IMR-90 (cell line): Measurements from ENCODE around the gene PIK3CG. TPM values are rescaled to one million over a fixed set of nuclear protein-coding genes. Genes with fewer than 3 reads are reported as not detected.

ENCODE experiments used
- ATAC-seq: fragments of 200-7000 bp; cut with Tn5 transposase; 2 replicates; pipeline ENCODE4 v1.9.1; 2020; ENCODE audit warnings: low read depth, mild to moderate bottlenecking, moderate library complexity
- BruUV-seq: library from RNA; stranded (reverse); fragments of 400-500 nt; replicated peaks from 2 replicates; lab custom pipeline; 2021; lab: Mats Ljungman, UMichigan
- CTCF ChIA-PET: fragments of 300-600 bp; formaldehyde crosslinking; extraction: SDS; loops from one replicate; lab custom pipeline; 2021; ENCODE audit warnings: antibody characterized with exemption; lab: Yijun Ruan, JAX
- POLR2A ChIA-PET: fragments of 300-600 bp; sonication (Branson Sonifier 250); formaldehyde crosslinking; loops from one replicate; lab custom pipeline; 2022; ENCODE audit warnings: antibody characterized with exemption; ENCODE audit not compliant: unreplicated experiment; lab: Charles Lee
- DNase-seq: peaks from one replicate; pipeline ENCODE4 v3.0.0; 2013
- H2AFZ ChIP-seq: replicated peaks from 2 replicates; pipeline ENCODE3; 2013; ENCODE audit warnings: low read length, mild to moderate bottlenecking; ENCODE audit not compliant: poor library complexity
- H2AK5ac ChIP-seq: 2 replicates; pipeline ENCODE4 v1.6.1; 2013; ENCODE audit warnings: low read depth, low read length, inconsistent platforms
- H2AK9ac ChIP-seq: replicated peaks from 2 replicates; pipeline ENCODE3; 2013; ENCODE audit warnings: mild to moderate bottlenecking, low read depth, low read length, moderate library complexity; ENCODE audit not compliant: poor library complexity
- H2BK120ac ChIP-seq: 2 replicates; pipeline ENCODE4 v1.6.1; 2013; ENCODE audit warnings: low read depth, low read length, inconsistent platforms
- H2BK15ac ChIP-seq: 3 replicates; pipeline ENCODE4 v1.6.1; 2013; ENCODE audit warnings: low read depth, low read length, inconsistent platforms
- H2BK20ac ChIP-seq: 2 replicates; pipeline ENCODE4 v1.6.1; 2013; ENCODE audit warnings: low read depth, mild to moderate bottlenecking, inconsistent platforms, low read length, moderate library complexity
- H2BK5ac ChIP-seq: 2 replicates; pipeline ENCODE4 v1.6.1; 2013; ENCODE audit warnings: mild to moderate bottlenecking, low read depth, low read length, inconsistent platforms; ENCODE audit not compliant: poor library complexity, severe bottlenecking
- H3K14ac ChIP-seq: replicated peaks from 2 replicates; pipeline ENCODE4 v1.6.1; 2013; ENCODE audit warnings: low read depth, low read length, inconsistent platforms
- H3K18ac ChIP-seq: 2 replicates; pipeline ENCODE4 v1.6.1; 2013; ENCODE audit warnings: low read depth, low read length, control low read depth
- H3K23ac ChIP-seq: 2 replicates; pipeline ENCODE4 v1.6.1; 2013; ENCODE audit warnings: low read depth, low read length, inconsistent platforms
- H3K27ac ChIP-seq: 2 replicates; pipeline ENCODE4 v1.5.1; 2013; ENCODE audit warnings: mild to moderate bottlenecking, control low read depth, low read length; ENCODE audit not compliant: insufficient read depth
- H3K27me3 ChIP-seq: 2 replicates; pipeline ENCODE4 v1.6.1; 2013; ENCODE audit warnings: low read length; ENCODE audit not compliant: control insufficient read depth, insufficient read depth
- H3K36me3 ChIP-seq: 2 replicates; pipeline ENCODE4 v1.6.1; 2013; ENCODE audit warnings: low read length, mixed read lengths; ENCODE audit not compliant: control insufficient read depth, insufficient read depth
- H3K4ac ChIP-seq: 2 replicates; pipeline ENCODE4 v1.6.1; 2013; ENCODE audit warnings: low read depth, low read length, inconsistent platforms
- H3K4me1 ChIP-seq: 2 replicates; pipeline ENCODE4 v1.6.1; 2013; ENCODE audit warnings: low read length, mixed read lengths; ENCODE audit not compliant: control insufficient read depth, insufficient read depth
- H3K4me2 ChIP-seq: 2 replicates; pipeline ENCODE4 v1.6.1; 2013; ENCODE audit warnings: low read depth, mild to moderate bottlenecking, control low read depth, low read length, moderate library complexity
- H3K4me3 ChIP-seq: 2 replicates; pipeline ENCODE4 v1.5.1; 2013; ENCODE audit warnings: low read depth, mild to moderate bottlenecking, control low read depth, low read length, moderate library complexity; ENCODE audit not compliant: insufficient read depth
- H3K56ac ChIP-seq: 2 replicates; pipeline ENCODE4 v1.6.1; 2013; ENCODE audit warnings: low read length, inconsistent platforms; ENCODE audit not compliant: insufficient read depth; ENCODE audit errors: extremely low read depth
- H3K79me1 ChIP-seq, 2 experiments: 2 replicates each; pipeline ENCODE4 v1.6.1; 2013; ENCODE audit warnings: low read length in 2 of 2, inconsistent platforms in 1 of 2, low read depth in 1 of 2
- H3K9ac ChIP-seq: 2 replicates; pipeline ENCODE4 v1.6.1; 2013; ENCODE audit warnings: low read depth, low read length, control low read depth
- H3K9me1 ChIP-seq: 2 replicates; pipeline ENCODE4 v1.6.1; 2013; ENCODE audit warnings: low read length, inconsistent platforms; ENCODE audit not compliant: insufficient read depth
- H3K9me3 ChIP-seq: 2 replicates; pipeline ENCODE4 v1.6.1; 2013; ENCODE audit warnings: low read length; ENCODE audit not compliant: control insufficient read depth, insufficient read depth
- H4K20me1 ChIP-seq: 2 replicates; pipeline ENCODE4 v1.6.1; 2013; ENCODE audit warnings: low read length, inconsistent platforms; ENCODE audit not compliant: insufficient read depth
- H4K5ac ChIP-seq: 2 replicates; pipeline ENCODE4 v1.6.1; 2013; ENCODE audit warnings: mild to moderate bottlenecking, low read depth, low read length, control low read depth
- H4K8ac ChIP-seq, 2 experiments: 2 replicates each; pipeline ENCODE4 v1.6.1; 2013; ENCODE audit warnings: low read depth in 2 of 2, low read length in 2 of 2, control low read depth in 1 of 2, inconsistent platforms in 1 of 2
- H4K91ac ChIP-seq: 2 replicates; pipeline ENCODE4 v1.6.1; 2013; ENCODE audit warnings: low read depth, low read length, inconsistent platforms; ENCODE audit not compliant: insufficient read depth
- CEBPB ChIP-seq: IDR thresholded peaks from 2 replicates; pipeline ENCODE4 v1.6.1; 2012; ENCODE audit warnings: low read depth, low read length, improper control_type of control experiment
- ELK1 ChIP-seq: fragments of 150-350 bp; IDR thresholded peaks from 2 replicates; pipeline ENCODE4 v1.6.1; 2016; ENCODE audit warnings: low read depth, mild to moderate bottlenecking, low read length, moderate library complexity, borderline replicate concordance
- WGBS, 2 experiments: methylation state at CpG; one replicate each; pipeline versions ENCODE4 v1.1.5 to v1.1.7; 2013; ENCODE audit warnings: missing lambda C conversion rate in 2 of 2; ENCODE audit not compliant: insufficient read length in 1 of 2; ENCODE audit errors: extremely low coverage in 2 of 2; 5-methylcytosine and 5-hydroxymethylcytosine counted together
- dilution Hi-C: fragments of 300-500 bp; cut with HindIII; formaldehyde crosslinking; loops from one replicate; pipeline ENCODE4 v1.14.3; 2018; ENCODE audit warnings: low sequenced_read_pairs; ENCODE audit not compliant: unreplicated experiment
- in situ Hi-C: fragments of 300-500 bp; cut with MboI; formaldehyde crosslinking; loops from 3 replicates; pipeline ENCODE4 v1.14.3; 2019; ENCODE audit warnings: low sequenced_read_pairs, inconsistent platforms, mixed read lengths
- intact Hi-C: fragments of 100-400 bp; cut with micrococcal nuclease; formaldehyde crosslinking; loops from 2 replicates; pipeline ENCODE4 v1.10.0; 2022
- polyA plus RNA-seq, 3 experiments: library from polyadenylated mRNA; depleted of rRNA; stranded (reverse); fragments of >200 nt; gene quantifications; 2 replicates each; pipeline ENCODE4 v1.2.3, GENCODE V29; 2012; ENCODE audit warnings: low replicate concordance in 1 of 3
- total RNA-seq: library from RNA; depleted of rRNA; stranded (reverse); fragments of >200 nt; gene quantifications from 2 replicates; pipeline ENCODE4 v1.2.3, GENCODE V29; 2012

PIK3CG gene
- total and polyA plus RNA-seq, 2 of the 4 experiments (the other 2 are of a cell fraction) = under 0.01 TPM; not detected in 1

- Histone ChIP-seq H3K4me1 (no peaks in the 10 kb centered on the region), H3K4me3 (no peak overlapping the region), H3K27me3 (no peaks in the 10 kb centered on the region), H3K9ac (no peak overlapping the region), H3K36me3 (no peaks in the 10 kb centered on the region), H3K14ac (no peak overlapping the region), H4K20me1 (no peaks in the 10 kb centered on the region), H2AK9ac (no peak overlapping the region), H2AFZ (no peak overlapping the region), H3K9me3 (no peaks in the 10 kb centered on the region), H2BK5ac (no peak overlapping the region), H4K5ac (no peak overlapping the region), H4K91ac (no peak overlapping the region), H3K9me1 (no peaks in the 10 kb centered on the region), H2AK5ac (no peak overlapping the region), H3K27ac (no peak overlapping the region), H3K23ac (no peak overlapping the region), H2BK120ac (no peak overlapping the region), H4K8ac (no peak overlapping the region), H3K18ac (no peak overlapping the region), H3K79me1 (no peaks in the 10 kb centered on the region), H2BK20ac (no peak overlapping the region), H3K4ac (no peak overlapping the region), H3K4me2 (no peak overlapping the region), H3K56ac (no peak overlapping the region), H2BK15ac (no peak overlapping the region)
- no peak for ATAC-seq
- no TSS peak for BruUV-seq
- ChIA-PET CTCF (no interaction called here), POLR2A (no interaction called here)
- no CpG with 5 or more reads among the region's 2 CpGs for WGBS, 2 experiments
- dilution Hi-C loops = no loop called here
- TF ChIP-seq CEBPB = 0 out of 2 replicates have a peak, but pooled peaks have one; percentile 7
- TF ChIP-seq ELK1 = no peak
- in situ Hi-C loops = no loop called here
- intact Hi-C loops = no loop called here
- peak; percentile 7 for DNase-seq
Observed at GRCh38 chr7:106893591-106893990, 28.5 kb downstream of the PIK3CG start.
